Suppressor macrophage treated with lipopolysaccharide for 1 hour (primary cell): ENCODE results near the gene EYS.

ENCODE experiments used
- DNase-seq, 3 donors: peaks; one replicate each; pipeline ENCODE4 v3.0.0-alpha.2; 2020 to 2022

EYS gene

DNA sequence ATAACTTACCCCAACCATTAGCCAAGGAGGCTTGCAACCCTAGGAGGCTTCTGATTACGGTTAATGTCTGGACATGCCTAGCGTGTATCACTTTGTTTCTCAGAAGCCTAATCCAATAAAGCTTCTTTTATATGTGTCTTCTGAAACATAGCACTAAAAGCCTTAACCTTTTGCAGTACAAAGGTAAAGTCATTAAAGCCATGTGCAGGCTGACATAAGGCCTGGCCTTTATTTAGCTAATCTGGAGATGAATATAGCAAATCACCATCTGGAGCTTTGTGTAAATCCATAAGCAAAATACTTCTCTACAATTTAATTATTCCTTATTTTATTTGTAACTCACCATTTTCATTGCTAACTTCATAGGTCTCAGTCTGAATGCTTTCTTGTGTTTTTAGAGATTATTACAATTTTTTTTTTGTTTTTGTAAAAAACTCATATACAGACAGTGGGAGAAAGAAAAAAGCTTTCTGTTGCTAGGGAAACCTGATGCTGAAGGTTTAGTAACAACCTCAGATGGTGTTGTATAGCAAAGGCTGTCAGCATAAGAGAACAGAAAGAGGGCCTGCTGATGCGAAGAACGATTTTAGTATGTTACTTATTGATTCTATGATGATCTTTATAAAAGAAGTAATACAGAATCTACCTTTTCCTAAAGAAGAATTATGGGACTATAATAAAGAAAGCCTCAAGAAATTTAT is at the start of gene EYS:
Gene EYS (minus strand): TSS at position 101 of the 701 bp plus-strand sequence. CDS start 211,816 bp downstream, outside the sequence.
- no peak for DNase-seq

DNA sequence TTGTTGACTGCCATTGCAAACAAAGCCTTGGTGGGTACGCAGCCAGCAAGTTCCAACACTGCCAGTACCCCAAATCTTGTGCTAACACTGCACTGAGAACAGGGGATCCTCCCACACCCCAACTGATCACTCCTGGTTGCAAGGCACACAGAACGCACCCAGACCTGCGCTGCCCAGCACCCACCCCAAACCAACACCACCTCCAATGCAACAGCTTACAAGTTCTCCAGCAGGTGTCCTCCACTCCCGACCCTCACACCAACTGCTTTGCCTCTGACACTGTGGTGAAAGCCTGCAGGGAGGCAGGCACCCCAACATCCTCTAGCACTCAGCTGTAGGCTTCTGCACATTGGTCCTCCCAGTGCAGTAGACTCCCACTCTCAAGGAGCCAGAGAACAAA is 39.3 kb upstream of the EYS start:
- no peak for DNase-seq

DNA sequence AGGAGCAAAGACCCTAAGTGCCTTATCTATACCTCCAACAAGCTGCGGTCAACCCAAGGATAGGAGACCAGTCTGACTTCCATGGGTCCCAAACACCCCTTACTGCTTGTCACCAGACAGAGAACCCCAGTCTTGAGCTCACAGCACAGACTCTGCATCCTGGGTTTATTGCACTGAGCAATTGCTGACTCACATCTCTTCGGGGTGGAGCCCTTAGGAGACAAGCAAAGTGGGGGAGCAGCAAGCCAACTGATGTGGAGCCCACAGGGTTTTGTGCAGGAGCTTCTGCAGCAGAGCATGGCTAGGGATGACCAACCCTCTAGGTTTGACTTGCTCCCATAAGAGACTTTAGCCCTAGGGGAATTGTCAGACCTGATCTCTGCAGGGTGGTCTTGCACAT is 38.6 kb upstream of the EYS start:
- DNase-seq, result no peak

DNA sequence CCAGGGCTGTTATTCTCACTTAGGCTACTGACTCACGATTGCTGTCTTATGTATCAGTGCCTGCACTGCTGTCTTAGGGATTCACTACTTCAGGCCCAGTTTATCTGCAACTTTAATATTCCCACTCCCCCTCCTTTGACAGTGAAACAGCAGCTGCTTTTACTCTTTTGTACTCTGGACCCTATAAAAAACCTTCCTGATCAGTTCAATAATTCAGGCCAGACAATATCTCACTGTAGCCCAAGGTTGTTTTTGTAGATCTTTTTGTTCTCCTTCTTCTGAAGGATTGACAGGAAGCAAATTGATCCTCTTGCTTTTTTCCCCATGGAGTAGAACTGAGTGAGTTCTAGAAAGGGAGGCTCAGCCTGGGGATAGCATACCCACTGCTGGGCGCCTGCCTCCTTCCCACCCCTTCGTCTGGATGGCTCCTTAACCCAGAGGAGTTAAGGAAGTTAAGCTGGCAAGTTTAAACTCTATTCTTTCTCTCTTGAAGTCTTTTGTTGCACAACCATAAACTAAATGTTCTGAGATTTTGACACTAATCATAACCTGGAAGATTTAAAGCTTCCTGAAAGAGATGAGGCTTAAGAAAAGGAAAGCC is 22.0 kb upstream of the EYS start:
- no peak for DNase-seq

DNA sequence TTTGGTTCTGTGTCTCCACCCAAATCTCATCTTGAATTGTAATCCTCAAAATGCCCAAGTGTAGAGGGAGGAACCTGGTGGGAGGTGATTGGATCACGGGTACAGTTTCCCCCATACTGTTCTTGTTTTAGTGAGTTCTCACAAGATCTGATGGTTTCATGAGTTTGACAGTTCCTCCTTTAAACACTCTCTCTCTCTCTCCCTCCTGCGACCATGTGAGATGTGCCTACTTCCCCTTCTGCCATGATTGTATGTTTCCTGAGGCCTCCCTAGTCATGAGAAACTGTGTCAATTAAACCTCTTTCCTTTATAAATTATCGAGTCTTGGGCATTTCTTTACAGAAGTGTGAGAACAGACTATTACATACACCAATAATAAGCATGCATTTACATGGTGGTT is 12.1 kb upstream of the EYS start:
- peak in 1 of 3 donors; percentile 1 for DNase-seq

DNA sequence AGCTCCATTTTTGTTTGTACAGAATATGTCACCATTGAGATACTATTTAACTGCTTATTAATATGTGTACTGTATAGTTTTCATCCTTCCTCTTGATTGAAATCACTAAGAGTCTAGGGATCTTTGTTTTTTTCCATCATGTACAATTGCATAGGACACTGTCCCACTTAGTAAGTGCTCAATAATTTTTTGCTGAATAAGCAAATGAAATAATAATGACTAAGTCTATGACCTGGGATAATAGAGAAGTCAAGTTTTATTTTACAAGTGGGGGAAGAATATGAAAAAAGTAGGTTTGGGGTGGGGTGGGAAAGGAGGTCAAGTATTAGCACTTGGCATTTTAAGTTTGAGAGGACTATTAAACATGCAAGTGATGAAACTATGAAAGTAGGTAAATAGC is 4.5 kb upstream of the EYS start:
- DNase-seq, result no peak

DNA sequence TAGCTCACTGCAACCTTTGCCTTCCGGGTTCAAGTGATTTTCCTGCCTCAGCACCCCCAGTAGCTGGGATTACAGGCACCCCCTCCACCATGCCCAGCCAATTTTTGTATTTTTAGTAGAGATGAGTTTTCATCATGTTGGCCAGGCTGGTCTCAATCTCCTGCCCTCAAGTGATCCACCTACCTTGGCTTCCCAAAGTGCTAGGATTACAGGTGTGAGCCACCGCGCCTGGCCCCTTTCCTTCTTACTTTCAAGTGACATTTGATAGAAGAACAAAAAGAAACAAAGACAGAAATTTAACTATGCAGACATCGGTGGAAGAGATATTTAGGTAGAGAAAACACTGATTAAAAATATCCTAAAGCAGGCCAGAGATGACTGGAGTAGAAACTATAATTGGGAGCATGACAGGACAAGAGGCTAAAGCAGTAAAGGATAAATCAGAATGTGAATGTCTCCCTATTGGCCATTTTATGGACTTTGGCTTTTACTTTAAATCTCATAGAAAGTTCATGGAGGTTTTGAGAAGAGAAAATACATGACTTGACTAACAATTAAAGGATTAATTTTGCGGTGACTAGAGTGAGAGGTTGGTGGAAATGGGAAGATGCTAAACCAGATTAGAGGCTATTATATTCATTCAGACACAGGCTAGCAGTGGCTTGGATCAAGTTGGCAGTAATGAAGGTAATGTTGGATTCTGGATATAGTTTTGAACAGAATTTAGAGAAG is 2.2 kb upstream of the EYS start:
- DNase-seq, result no peak

DNA sequence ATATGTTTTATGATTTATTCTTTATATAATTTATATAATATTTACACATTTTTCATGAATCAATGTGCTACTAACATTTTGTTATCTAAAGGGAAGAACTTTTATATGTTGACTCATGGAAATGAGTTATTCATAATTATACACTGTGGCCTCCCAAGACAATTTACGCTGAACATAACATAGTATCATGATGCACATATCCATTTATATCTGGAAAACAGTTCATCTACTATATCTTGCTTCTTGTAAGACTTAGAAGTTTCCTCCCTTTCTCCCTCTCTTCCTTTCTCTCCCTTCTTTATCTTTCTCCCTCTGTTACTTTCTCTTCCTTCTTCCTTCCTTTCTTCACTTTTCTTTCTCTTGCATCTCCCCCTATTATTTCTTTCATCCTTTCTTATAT is 1.1 kb upstream of the EYS start:
- no peak for DNase-seq

DNA sequence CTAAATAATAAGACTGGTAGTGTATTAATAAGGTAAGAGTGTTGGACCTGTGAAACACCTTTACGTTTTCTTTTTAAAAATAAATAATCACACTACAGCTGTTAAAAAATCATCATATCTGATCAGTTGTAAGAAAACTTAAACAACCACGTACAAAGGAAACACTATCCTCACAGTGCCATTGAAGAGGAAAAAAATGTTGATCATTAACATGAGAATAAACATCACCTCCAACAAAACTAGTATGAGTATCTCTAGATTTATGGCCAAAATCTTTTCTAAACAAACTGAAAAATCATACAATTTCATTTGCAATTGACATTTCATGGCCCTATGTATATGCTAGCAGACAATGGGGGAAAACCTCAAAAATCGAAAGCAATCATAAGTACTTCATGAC is 590 bp downstream of the EYS start:
- DNase-seq, result no peak

DNA sequence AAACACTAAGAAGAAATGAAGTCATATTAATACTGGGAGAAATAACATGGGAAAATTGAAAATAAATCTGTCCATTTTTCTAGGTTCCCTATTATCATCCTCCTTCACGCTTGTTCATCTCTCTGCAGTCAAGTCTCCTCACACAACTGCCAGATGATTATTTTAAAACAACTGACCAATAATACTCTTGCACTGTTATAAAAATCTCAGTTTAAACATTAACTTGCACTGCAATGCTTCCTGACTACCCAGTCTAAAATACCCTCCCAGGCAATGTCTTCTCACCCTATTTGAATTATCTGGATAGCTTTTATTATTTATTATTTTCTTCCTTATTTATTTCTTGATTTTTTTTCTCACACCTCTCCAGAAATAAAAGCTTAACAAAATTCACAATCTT is 5.7 kb downstream of the EYS start:
- no peak for DNase-seq

DNA sequence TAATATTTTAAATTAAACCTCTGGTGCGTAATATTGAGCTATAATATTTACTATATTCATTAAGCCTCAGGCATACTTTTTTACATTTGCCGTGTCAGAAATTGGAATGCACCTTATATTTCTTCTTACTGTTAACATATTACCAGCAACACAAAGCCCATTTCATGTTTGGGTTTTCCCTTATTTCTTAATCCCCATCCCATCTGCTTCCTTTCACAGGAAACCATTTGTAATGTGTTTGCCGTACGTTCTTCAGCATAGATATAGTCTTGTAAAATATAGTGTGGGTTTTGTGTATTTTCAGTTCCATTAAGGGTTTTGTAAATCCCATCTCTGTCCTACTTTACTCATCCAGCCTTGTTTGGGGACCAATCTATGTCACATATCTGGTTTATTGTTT is 6.5 kb downstream of the EYS start:
- DNase-seq, result peak; percentile 3 to 44 (median 12)

DNA sequence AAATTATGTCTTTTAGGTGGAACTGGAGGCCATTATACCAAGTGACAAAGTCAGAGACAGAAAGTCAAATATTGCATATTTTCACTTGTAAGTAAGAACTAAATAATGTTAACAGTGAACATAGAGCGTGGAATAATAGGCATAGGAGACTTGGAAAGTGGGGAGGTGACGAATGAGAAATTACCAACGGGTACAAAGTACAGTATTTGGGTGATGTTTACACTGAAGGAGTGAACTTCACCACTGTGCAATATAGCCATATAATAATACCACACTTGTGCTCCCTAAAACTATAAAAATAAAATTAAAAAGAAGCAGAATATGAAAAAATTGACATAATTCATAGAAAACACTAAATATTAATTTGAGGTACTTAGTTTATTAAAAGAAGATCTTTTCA is 14.9 kb downstream of the EYS start:
- no peak for DNase-seq

DNA sequence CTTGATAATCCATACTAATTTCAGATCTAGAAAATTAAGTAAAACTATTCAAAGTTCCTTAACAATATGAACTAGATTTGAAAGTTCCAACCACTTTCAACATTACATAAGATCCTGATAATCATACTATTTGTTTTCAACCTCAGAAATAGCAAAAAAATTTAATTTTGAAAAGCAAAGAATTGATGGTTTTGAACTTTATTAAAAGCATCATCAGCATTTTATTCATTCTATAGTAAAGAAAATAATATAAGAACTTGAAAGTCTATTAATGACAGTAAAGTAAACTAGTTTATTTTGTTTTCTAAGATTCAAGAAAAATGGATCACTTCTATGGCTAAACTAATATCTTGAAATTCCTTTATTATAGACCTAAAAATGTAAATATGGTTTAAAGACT is 26.8 kb downstream of the EYS start:
- DNase-seq, result no peak

DNA sequence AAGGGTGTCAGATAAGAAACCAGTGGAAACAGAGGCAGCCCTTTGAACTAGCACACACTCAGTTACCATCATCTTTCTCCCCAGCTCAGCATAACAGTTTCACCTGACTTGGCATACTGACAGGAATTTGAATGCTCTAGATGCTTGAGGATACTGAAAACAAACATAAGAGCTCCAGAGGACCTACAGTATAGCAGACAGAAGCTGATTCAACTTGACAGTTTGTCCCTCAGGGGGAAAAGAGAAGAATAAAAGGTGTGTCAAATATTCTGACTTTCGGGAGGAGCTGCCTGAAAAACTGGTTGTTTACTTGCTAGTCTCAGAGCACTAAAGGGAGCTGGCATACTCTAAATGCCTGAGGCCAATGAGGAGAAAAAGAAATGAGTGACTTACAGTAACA is 35.1 kb downstream of the EYS start:
- DNase-seq, result no peak

DNA sequence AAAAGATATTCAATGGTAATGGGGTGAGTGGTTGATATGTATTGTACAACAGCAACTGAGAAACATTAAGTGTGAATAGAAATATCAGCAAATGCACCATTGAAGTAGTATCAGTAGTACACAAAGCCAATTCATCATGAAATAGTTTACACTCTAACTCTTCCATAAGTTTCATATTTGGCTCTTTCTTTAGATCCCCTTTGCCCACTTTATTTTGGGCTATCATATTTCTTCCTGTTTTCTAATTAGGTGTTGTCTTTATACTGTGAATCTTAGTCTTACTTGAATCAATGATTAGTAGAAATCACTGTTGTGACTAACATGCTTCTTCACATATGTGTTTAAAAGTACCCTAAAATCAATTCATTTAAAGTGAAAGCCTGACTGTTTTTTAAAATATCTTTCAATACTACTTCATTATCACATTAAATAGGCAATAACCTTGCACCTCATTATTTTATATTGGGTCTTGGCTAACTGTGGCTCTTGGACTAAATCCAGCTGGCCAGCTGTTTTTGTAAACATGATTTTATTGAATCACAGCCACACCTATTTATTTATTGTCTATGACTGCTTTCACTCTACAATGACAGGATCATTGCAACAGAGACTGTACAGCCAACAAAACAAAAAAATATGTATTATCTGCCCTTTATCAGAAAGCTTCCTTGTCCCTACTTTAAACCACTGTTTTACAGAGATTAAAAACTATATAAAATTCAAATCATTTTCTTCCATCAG is 38.9 kb downstream of the EYS start:
- DNase-seq, result no peak

DNA sequence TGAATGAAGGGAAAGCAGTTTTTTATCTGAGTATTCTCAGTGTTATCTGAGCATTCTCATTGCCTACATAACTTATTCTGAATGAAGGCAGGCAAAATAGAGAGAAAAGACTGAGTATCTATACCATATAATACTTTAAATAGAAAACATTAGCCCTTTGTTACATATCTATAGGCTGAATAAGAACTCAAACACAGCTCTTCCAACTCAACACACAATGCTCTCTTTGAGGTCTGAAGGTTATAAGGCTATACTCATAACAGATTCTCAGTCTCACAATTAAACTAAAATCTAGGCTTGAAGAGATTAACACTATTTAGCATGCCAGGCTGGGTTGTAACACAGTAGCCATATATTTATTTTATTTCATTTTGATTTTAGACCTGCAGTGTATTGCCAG is 56.9 kb downstream of the EYS start:
- no peak for DNase-seq

DNA sequence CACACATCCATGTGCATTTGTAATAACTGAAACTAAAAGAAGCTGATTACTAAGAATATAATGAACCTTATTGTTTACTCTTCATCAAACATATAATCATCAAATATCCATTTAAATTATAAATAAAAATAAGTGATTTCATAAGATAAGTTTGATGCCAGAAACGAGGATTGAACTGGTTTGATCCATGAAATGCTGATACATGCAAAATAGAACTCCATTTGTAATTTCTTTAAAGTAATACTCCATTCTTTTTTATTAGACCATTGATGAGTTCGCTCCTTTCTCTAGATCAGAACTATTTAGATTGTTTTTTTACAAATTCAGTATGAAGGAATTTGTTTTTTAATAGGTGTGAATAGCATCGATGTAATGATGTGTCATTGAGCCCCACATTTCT is 57.6 kb downstream of the EYS start:
- DNase-seq, result no peak

DNA sequence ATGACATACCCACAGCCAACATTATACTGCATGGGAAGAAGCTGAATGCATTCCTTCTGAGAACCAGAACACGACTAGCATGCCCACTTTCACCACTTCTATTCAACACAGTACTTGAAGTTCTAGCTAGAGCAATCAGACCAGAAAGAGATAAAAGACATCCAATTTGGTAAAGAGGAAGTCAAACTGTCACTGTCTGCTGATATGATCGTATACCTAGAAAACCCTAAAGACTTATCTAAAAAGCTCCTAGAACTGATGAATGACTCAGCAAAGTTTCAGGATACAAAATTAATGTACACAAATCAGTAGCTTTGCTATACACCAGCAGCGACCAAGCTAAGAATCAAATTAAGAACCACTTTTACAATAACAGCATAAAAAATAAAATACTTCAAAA is 60.5 kb downstream of the EYS start:
- no peak for DNase-seq

DNA sequence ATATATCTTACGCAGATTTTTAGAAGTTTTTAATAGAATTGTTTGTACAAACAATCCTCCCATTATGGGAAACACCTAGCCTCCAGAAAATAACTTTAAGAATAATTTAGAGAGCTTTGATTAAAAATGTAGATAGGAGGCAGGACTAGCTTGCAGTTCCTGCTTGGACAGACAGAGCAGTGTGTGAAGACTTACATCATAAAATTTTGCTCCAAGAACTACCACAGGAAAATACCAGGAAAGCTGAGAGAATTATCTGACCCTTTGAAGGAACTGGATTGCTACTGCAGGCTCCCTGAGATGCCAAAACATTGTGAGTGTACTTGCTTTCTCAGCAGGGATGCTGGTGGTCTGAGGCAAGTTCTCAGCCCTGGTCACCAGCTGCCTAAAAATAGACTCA is 64.2 kb downstream of the EYS start:
- DNase-seq, result no peak

DNA sequence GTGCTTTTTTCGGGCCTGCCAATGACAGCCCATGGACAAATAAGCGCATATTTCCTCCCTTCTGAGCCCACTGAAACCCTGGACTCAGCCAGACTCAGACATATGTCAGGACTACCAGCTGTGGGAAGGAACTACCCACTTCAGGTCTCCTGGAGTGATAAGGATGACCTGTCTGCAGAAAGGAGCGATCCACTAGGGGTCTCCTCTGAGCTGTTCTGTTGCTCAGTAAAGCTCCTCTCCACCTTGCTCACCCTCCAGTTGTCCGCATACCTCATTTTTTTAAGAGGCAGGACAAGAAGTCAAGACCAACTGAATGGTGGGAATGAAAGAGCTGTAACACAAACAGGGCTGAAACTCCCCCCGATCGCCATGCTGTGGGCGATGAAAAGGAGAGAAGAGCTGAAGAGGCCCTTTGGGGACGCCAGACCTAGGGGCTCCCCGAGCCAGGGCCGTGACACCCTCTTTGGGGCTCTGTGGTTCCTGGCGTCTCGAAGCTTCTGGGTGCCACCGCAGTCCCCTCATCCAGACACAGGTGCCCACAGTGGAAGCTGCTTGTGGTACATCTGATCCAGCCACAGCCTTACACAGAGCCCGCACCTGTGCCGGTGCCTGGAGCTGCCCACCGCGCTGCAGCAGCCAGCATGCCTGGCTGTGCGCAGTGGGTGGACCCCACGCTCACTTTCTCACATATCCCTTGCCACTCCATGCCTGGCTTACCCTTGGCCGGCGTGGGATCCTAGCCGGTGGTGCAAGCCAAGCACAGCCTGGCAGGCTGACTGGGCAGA is 68.8 kb downstream of the EYS start:
- DNase-seq, result no peak

DNA sequence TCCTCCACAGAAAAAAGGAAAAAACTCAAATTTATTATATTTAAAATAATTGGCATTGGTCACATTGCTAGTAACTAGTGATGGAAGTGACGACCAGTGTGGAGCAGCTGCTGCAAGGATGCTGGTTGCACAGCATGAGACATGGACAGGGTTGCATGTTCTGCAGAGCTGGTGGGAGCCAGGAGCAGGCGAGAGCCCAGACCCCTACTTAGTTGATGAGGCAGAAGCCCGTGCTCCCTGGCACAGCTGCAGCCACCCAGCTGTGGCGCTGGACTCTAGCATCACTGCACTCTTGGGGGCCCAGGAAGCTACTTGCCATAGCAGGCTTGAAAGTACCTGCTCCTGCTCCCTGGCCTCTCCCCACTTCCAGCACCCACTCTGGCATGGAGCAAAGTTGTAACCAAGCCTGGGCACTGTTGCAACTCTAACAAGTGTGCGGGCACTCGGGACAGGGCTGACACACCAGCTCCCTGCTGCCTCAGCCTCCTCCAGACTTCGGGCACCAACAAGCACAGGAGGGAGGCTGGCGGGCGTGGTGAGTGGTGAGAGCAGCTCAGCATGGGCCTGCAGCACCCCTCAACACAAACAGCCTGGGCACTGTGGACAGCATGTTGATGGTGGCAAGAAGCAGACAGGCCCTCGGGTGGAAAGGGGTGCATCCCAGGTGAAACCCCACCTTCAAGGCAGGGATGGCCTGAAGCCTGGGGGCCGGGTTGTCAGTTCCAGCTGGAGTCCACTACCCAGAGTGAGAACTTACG is 69.6 kb downstream of the EYS start:
- DNase-seq, result no peak

DNA sequence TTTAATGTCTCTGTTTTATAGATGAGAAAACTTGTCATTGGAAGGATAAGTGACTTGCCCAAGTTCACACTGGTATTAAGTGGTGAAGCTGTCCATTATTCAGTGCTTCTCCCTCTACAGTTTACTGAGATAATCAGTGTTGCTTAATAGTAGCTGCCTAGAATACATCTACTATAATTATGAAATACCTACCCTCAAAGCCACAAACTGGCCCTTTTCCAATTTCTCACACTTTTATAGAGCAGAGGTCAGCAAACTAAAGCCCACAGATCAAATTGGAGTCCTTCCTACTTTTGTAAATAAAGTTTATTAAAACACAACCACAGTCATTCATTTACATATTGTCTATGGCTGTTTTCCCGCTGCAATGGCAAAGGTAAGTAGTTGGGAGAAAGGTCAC is 73.5 kb downstream of the EYS start:
- peak in 1 of 3 donors; percentile 1 for DNase-seq
